Measurements from ENCODE around the gene SNX27.
A peak's percentile ranks its signal among the peaks of the same experiment; 100 is the strongest.
"Not testable (repeated sequence)": the region's sequence is repeated elsewhere in the genome, so short reads cannot be mapped to it uniquely, and the experiment has no call there.

Gene SNX27

DNA sequence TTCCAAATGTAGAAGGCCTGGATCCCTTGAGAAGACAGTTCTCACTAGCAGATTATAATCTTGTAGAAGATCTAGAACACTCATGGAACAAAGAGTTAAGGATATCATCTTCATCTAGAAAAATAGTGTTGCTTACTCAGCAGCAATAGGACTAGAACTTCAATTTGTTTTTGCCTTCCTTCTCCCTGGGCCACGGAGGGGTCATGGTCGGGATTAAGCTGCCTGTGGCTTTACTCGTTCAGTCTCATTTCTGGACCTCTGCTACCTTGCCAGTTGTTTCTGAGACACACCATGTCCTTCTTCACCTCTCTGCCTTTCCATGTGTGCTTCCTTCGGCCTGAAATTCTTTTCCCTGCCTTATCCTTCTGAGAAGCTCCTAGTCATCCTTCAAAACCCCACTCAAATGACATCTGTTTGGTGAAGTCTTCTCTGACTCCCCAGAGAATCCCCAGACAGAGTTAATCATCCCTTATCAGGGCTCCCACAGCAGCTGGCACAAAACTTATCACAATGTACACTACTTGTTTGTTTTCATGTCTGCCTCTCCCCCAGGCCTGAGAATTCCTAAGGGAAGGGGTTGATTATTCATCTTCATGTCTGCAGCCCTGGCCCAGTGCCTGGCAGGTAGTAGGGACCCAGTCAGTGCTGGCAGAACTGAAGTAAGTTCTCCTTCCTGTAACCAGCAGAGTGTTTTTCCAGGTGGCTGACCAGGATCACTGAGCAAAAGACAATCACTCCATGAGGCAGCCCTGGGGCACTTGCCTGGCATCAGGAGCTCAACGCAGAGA lies 15.5 kb upstream of the SNX27 start:
- FAIRE-seq (no peak), DNase-seq (ENCODE audit: insufficient read length, low spot score) (no peak)

DNA sequence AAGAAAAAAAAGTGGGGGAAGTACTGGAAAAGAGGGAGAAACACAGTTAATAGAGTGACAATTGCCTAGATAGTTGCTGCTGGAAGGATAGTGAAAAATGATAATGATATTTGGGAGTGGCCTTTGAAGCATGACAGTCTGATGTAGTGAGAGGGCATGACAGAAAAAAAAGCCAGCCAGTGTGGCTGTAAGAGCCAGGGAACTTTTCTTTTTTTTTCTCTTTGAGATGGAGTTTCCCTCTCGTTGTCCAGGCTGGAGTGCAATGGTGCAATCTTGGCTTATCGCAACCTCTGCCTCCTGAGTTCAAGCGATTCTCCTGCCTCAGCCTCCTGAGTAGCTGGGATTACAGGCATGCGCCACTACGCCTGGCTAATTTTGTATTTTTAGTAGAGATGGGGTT lies 9.3 kb upstream of the SNX27 start:
- not testable (repeated sequence) for DNase-seq (ENCODE audit: insufficient read length, low spot score); FAIRE-seq

DNA sequence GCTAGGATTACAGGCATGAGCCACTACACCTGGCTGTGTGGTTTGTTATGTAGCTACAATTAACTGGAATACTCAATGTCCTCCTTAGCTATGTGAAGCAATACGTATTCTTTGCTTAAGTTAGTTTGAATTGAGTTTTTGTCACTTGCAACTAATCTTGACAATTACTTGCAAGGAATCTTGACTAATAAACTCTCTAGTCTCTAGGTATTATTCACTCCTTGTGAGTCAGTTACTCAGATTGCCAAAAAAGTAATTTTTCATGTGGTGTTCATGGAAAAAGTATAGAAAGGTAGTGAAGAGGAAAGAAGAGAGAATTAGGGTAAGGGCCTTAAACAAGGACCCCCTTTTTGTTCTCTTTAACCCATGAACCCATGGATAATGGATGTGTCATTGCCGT lies 7.6 kb upstream of the SNX27 start:
- FAIRE-seq (no peak), DNase-seq (ENCODE audit: insufficient read length, low spot score) (no peak)

- FAIRE-seq (no peak), DNase-seq (ENCODE audit: insufficient read length, low spot score) (no peak)
Observed at GRCh38 chr1:151606384-151606783, 5.5 kb upstream of the SNX27 start.

GRCh38 chr1:151606857-151607256 lies 5.0 kb upstream of the SNX27 start:
- FAIRE-seq (no peak), DNase-seq (ENCODE audit: insufficient read length, low spot score) (no peak)

GRCh38 chr1:151610142-151610541 lies 1.7 kb upstream of the SNX27 start:
- FAIRE-seq = no peak
- DNase-seq (ENCODE audit: insufficient read length, low spot score) = no peak

GRCh38 chr1:151611288-151611790 lies 511 bp upstream of the SNX27 start:
- no peak for DNase-seq (ENCODE audit: insufficient read length, low spot score)
- no peak for FAIRE-seq

- FAIRE-seq (no peak), DNase-seq (ENCODE audit: insufficient read length, low spot score) (peak; percentile 30)
Observed at GRCh38 chr1:151612501-151613281, 841 bp downstream of the SNX27 start.

- DNase-seq (ENCODE audit: insufficient read length, low spot score) = no peak
- FAIRE-seq = no peak
Observed at GRCh38 chr1:151613282-151613780, 1.5 kb downstream of the SNX27 start.

DNA sequence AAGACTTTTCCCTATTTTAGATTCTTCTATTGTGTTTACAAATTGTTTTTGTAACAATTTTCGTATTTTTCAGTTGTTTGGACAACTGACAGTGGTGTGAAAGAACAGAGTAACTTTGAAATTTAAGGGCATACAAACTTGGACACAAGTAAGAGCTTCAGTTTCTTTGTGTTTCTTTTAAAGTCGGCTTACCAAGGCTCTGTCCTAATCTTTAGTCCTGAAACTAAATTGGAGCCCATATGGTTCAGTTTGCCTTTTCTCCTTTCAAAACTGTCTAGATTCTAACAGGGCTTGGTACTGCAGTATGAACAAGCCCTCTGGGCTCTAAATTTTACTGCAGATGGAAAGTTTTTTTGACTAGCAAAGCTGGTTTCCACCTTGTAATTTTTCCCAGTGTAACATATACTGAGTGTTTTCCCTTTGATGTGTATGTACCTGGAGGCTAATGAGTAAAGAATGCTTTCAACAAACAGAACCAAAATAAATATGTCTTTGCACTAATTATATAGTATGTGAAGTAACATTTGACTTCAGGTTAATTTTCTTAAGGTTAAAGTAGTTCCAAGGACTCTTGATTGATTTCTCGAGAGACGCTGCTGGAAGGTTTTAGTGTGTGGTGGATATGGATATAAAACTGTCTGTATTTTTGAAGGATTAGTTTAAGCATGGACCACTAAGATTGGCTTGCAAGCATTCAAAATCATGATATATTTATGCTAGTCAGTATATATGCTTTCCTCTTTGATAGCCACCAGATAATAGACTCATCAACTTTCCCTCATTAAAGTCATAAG lies 4.1 kb downstream of the SNX27 start:
- DNase-seq (ENCODE audit: insufficient read length, low spot score) = no peak
- FAIRE-seq = no peak

GRCh38 chr1:151616505-151616849 lies 4.6 kb downstream of the SNX27 start:
- FAIRE-seq (no peak), DNase-seq (ENCODE audit: insufficient read length, low spot score) (no peak)

DNA sequence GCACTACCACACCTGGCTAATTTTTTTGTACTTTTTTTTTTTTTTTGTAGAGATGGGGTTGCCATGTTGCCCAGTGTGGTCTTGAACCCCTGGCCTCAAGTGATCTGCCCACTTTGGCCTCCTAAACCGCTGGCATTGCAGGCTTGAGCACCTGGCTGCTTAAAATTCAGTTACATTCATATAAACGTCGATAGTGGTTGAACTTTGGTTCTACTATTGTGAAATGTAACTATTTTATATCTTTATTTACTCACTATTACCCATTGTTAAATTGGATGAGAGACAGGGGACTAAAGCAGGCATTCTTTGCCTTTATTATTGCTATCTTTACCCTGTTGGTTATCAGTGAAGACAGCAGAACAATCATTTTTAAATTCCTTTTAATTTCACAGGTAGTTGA lies 6.2 kb downstream of the SNX27 start:
- no peak for FAIRE-seq
- DNase-seq (ENCODE audit: insufficient read length, low spot score) = no peak

- DNase-seq (ENCODE audit: insufficient read length, low spot score) (no peak), FAIRE-seq (no peak)
Observed at GRCh38 chr1:151618470-151618869, 6.6 kb downstream of the SNX27 start.

DNA sequence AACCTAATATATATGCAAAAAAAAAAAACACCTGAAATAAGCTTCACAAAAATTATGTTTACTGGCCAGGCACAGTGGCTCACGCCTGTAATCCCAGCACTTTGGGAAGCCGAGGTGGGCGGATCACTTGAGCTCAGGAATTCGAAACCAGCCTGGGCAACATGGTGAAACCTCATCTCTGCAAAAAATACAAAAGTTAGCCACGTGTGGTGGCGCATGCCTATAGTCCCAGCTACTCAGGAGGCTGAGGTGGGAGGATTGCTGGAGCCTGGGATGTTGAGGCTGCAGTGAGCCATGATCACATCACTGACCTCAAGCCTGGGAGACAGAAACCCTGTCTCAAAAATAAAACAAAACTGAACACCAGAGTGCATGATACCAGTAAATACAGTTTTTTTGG lies 7.1 kb downstream of the SNX27 start:
- DNase-seq (ENCODE audit: insufficient read length, low spot score); FAIRE-seq: not testable (repeated sequence)

DNA sequence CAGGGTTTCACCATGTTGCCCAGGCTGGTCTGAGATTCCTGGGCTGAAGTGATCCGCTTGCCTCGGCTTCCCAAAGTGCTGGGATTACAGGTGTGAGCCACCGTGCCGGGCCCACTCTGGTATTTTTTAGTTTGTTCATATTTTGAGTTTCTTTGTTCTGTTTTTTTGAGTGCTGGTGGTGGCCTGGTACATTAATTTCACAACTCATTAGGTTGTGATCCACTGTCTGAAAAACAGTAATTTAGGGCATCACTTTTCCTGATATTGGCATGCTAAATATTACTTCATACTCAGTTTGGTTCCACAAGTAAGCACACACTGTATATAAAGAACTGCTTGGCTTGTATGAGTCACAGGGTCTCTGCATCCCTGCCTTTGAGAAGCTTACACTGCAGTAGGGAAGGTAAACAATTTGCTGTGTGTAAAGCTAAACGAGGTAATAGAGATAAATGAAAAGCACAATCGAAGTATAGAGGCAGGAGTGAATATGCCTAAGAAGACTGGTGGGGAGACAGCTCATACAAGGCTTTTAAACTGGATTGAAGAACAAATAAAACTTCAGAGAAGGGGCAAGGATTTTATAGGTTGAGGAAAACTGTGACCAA lies 7.7 kb downstream of the SNX27 start:
- DNase-seq (ENCODE audit: insufficient read length, low spot score) (no peak), FAIRE-seq (no peak)

GRCh38 chr1:151620286-151620685 lies 8.4 kb downstream of the SNX27 start:
- no peak for DNase-seq (ENCODE audit: insufficient read length, low spot score)
- no peak for FAIRE-seq

- no peak for FAIRE-seq
Observed at GRCh38 chr1:151621351-151621750, 9.5 kb downstream of the SNX27 start.

DNA sequence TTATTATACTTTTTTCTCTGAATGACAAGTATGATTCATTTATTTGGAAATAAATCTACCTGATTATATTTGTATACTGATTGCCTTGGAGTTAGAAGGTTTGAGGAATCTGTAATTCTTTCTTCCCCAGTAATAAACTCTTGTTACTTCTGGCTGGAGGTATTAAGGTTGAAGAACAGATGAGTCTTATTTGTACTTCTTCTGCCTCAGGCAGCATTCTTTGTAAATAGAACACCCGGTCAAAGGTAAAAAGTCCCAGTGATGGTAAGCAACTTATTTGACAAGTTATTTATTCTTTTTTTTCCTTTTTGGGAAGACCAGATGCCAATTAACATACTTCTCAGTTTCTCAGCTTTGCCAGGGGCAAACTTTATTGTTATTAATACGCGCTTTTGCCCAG lies 12.9 kb downstream of the SNX27 start:
- no peak for DNase-seq (ENCODE audit: insufficient read length, low spot score)
- no peak for FAIRE-seq

More at GRCh38 chr1:151621351-151621750, 9.5 kb downstream of the SNX27 start:
- no peak for DNase-seq (ENCODE audit: insufficient read length, low spot score)

GRCh38 chr1:151626740-151627334 lies 15.0 kb downstream of the SNX27 start:
- FAIRE-seq = no peak
- no peak for DNase-seq (ENCODE audit: insufficient read length, low spot score)

DNA sequence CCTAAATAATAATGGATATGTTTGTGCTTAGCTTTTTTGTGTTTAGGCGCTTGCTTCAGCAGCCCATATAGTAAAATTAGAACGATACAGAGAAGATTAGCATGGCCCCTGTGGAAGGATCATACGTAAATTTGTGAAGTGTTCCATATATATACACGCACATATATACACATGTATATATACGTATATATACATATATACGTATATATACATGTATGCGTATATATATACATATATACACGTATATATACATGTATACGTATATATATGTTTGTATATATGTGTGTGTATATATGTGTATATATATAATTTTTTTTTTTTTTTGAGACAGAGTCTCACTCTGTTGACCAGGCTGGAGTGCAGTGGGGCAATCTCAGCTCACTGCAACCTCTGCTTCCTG lies 17.4 kb downstream of the SNX27 start:
- no peak for DNase-seq (ENCODE audit: insufficient read length, low spot score)
- no peak for FAIRE-seq
